ENCODE measurements around the gene ZNF507.

GRCh38 chr19:32345261-32346207 is at the start of gene ZNF507:
- TF ChIP-seq CTCF (IDR thresholded peaks at IDR 0.05; ENCODE audit: insufficient read depth, low read depth, low read length) (no peak), EZH2 (IDR thresholded peaks at IDR 0.05; ENCODE audit: insufficient read depth, low read length) (no peak)

Measured in astrocyte (in vitro differentiated cells and primary cell).